ENCODE measurements around the gene ELAVL3.

GRCh38 chr19:11457831-11458230 lies 23.0 kb downstream of the ELAVL3 start:
- TF ChIP-seq POLR2A (IDR thresholded peaks at IDR 0.05), result no peak
- no peak for TF ChIP-seq CTCF (IDR thresholded peaks at IDR 0.05)

Data from lower leg skin (tissue), 3 donors.